ENCODE measurements around the gene SLC46A1.

Gene SLC46A1

GRCh38 chr17:28346746-28347246, 59.2 kb downstream of the SLC46A1 start:
- TF ChIP-seq EZH2phosphoT487 (conservative IDR thresholded peaks at IDR 0.05; ENCODE audit: low read length), result no peak
- no peak for TF ChIP-seq CTCF (IDR thresholded peaks at IDR 0.05; ENCODE audit: insufficient read depth, low read length, poor library complexity, severe bottlenecking)
- H3F3A ChIP-seq (ENCODE audit: insufficient read depth), result no peaks in the 10 kb centered on the region
- no peaks in the 10 kb centered on the region for H3K9me2 ChIP-seq (replicated peaks; ENCODE audit: insufficient read depth, low read length)
- no peak overlapping the region for H3K4me2 ChIP-seq (ENCODE audit: low read depth, low read length, poor library complexity, severe bottlenecking)
- peaks cover 1% of the 10 kb centered on the region; the same call in 1 of the 2 replicates for H3K36me3 ChIP-seq (ENCODE audit: low read length)
- no peak overlapping the region for H3K27ac ChIP-seq (ENCODE audit: low read depth, low read length)
- H3K27me3 ChIP-seq (ENCODE audit: low read length), result no peaks in the 10 kb centered on the region
- no peaks in the 10 kb centered on the region for H3K9me3 ChIP-seq (ENCODE audit: insufficient read depth, low read length)
- H2AFZ ChIP-seq (ENCODE audit: low read depth, low read length, severe bottlenecking), result no peak overlapping the region
- H3K79me2 ChIP-seq (ENCODE audit: insufficient read depth, low read length), result no peaks in the 10 kb centered on the region
- no peak overlapping the region for H3K9ac ChIP-seq (ENCODE audit: low read length)
- H4K20me1 ChIP-seq (ENCODE audit: low read depth, low read length), result no peaks in the 10 kb centered on the region
- H3K4me3 ChIP-seq (ENCODE audit: insufficient read depth, low read length, poor library complexity, severe bottlenecking), result no peak overlapping the region

DNA sequence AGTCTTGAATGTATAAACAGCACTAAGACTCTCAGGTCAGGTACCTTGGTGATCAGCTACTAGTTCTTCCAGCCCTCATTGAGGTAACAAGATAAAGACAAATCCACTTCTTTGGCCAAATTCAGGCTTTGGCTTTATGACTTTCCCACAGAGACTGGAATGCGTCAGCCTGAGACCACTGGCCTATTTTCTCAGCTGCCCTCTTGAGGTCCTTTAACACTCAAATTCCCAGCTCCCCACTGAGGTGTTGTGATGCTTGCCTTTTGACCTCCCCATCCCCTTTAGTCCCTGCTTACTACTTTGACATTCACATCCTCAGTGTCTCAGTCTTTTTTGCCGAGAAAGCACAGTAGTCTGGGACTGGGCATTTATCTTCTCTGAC, 59.8 kb downstream of the SLC46A1 start:
- H2AFZ ChIP-seq (ENCODE audit: low read depth, low read length, severe bottlenecking), result no peak overlapping the region
- no peak overlapping the region for H3K4me3 ChIP-seq (ENCODE audit: insufficient read depth, low read length, poor library complexity, severe bottlenecking)
- no peaks in the 10 kb centered on the region for H3K9me3 ChIP-seq (ENCODE audit: insufficient read depth, low read length)
- no peaks in the 10 kb centered on the region for H3K36me3 ChIP-seq (ENCODE audit: low read length)
- no peaks in the 10 kb centered on the region for H4K20me1 ChIP-seq (ENCODE audit: low read depth, low read length)
- H3K9ac ChIP-seq (ENCODE audit: low read length), result no peak overlapping the region
- no peaks in the 10 kb centered on the region for H3K9me2 ChIP-seq (replicated peaks; ENCODE audit: insufficient read depth, low read length)
- H3K4me2 ChIP-seq (ENCODE audit: low read depth, low read length, poor library complexity, severe bottlenecking), result no peak overlapping the region
- H3K27ac ChIP-seq (ENCODE audit: low read depth, low read length), result no peak overlapping the region
- no peaks in the 10 kb centered on the region for H3K27me3 ChIP-seq (ENCODE audit: low read length)
- no peak for TF ChIP-seq EZH2phosphoT487 (conservative IDR thresholded peaks at IDR 0.05; ENCODE audit: low read length)
- no peak for TF ChIP-seq CTCF (IDR thresholded peaks at IDR 0.05; ENCODE audit: insufficient read depth, low read length, poor library complexity, severe bottlenecking)
- H3F3A ChIP-seq (ENCODE audit: insufficient read depth), result no peaks in the 10 kb centered on the region
- H3K79me2 ChIP-seq (ENCODE audit: insufficient read depth, low read length), result no peaks in the 10 kb centered on the region

- no peak overlapping the region for H2AFZ ChIP-seq (ENCODE audit: low read depth, low read length, severe bottlenecking)
- H4K20me1 ChIP-seq (ENCODE audit: low read depth, low read length), result no peaks in the 10 kb centered on the region
- H3K9me2 ChIP-seq (replicated peaks; ENCODE audit: insufficient read depth, low read length), result no peaks in the 10 kb centered on the region
- H3K9ac ChIP-seq (ENCODE audit: low read length), result no peak overlapping the region
- H3K36me3 ChIP-seq (ENCODE audit: low read length), result no peaks in the 10 kb centered on the region
- no peaks in the 10 kb centered on the region for H3K27me3 ChIP-seq (ENCODE audit: low read length)
- no peak overlapping the region for H3K27ac ChIP-seq (ENCODE audit: low read depth, low read length)
- H3K79me2 ChIP-seq (ENCODE audit: insufficient read depth, low read length), result no peaks in the 10 kb centered on the region
- TF ChIP-seq CTCF (IDR thresholded peaks at IDR 0.05; ENCODE audit: insufficient read depth, low read length, poor library complexity, severe bottlenecking) (no peak), EZH2phosphoT487 (conservative IDR thresholded peaks at IDR 0.05; ENCODE audit: low read length) (no peak)
- H3K9me3 ChIP-seq (ENCODE audit: insufficient read depth, low read length), result no peaks in the 10 kb centered on the region
- H3K4me3 ChIP-seq (ENCODE audit: insufficient read depth, low read length, poor library complexity, severe bottlenecking), result no peak overlapping the region
- no peak overlapping the region for H3K4me2 ChIP-seq (ENCODE audit: low read depth, low read length, poor library complexity, severe bottlenecking)
- H3F3A ChIP-seq (ENCODE audit: insufficient read depth), result no peaks in the 10 kb centered on the region
These were observed 60.4 kb downstream of the SLC46A1 start for GRCh38 chr17:28345419-28346198.
